GM12874 (cell line): Measurements from ENCODE around the gene NEGR1.

Experiments used
- TF ChIP-seq, protein P1 (sequence below): IDR thresholded peaks from 2 replicates; pipeline ENCODE4 v1.5.1; 2011; ENCODE audit warnings: low read depth, mild to moderate bottlenecking, control low read depth, low read length, moderate library complexity; ENCODE audit not compliant: insufficient read depth

The NEGR1 gene

GRCh38 chr1:71835442-71835813 lies 446.9 kb downstream of the NEGR1 start:
- TF ChIP-seq, protein P1, sequence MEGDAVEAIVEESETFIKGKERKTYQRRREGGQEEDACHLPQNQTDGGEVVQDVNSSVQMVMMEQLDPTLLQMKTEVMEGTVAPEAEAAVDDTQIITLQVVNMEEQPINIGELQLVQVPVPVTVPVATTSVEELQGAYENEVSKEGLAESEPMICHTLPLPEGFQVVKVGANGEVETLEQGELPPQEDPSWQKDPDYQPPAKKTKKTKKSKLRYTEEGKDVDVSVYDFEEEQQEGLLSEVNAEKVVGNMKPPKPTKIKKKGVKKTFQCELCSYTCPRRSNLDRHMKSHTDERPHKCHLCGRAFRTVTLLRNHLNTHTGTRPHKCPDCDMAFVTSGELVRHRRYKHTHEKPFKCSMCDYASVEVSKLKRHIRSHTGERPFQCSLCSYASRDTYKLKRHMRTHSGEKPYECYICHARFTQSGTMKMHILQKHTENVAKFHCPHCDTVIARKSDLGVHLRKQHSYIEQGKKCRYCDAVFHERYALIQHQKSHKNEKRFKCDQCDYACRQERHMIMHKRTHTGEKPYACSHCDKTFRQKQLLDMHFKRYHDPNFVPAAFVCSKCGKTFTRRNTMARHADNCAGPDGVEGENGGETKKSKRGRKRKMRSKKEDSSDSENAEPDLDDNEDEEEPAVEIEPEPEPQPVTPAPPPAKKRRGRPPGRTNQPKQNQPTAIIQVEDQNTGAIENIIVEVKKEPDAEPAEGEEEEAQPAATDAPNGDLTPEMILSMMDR, result no peak

GRCh38 chr1:71834601-71835441 lies 447.5 kb downstream of the NEGR1 start:
- TF ChIP-seq, protein P1, result no peak

- TF ChIP-seq, protein P1, result no peak
Observed at GRCh38 chr1:71831646-71832045, 450.7 kb downstream of the NEGR1 start.

- TF ChIP-seq, protein P1, result no peak
Observed at GRCh38 chr1:71829346-71829745, 453.0 kb downstream of the NEGR1 start.

DNA sequence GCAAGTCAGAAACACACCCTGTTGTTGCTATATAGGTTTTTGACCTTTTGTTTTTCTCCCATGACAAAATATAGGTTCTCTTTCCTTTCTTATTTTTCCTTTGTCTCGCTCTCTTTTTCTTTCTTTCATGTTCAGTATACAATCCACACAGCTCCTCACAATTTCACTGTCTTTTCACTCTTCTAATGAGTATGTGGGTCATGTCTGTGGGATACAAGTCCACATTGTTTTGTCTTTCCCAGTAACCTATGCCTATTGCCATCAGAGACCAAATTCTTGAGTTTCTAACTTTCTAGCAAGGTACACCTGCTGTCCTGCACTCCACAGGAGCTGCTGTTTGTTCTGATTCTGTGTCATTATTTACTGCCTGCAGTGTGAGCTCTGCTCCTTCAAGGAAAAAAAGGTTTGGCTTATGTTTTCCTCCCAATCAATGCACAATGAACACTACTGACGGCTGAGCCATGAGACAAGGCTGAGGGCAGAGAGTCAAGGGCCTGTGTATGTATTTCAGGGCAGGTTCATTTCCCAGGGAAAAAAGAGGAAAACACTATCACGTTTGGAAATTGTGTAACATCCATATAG lies 453.8 kb downstream of the NEGR1 start:
- TF ChIP-seq, protein P1, result no peak

DNA sequence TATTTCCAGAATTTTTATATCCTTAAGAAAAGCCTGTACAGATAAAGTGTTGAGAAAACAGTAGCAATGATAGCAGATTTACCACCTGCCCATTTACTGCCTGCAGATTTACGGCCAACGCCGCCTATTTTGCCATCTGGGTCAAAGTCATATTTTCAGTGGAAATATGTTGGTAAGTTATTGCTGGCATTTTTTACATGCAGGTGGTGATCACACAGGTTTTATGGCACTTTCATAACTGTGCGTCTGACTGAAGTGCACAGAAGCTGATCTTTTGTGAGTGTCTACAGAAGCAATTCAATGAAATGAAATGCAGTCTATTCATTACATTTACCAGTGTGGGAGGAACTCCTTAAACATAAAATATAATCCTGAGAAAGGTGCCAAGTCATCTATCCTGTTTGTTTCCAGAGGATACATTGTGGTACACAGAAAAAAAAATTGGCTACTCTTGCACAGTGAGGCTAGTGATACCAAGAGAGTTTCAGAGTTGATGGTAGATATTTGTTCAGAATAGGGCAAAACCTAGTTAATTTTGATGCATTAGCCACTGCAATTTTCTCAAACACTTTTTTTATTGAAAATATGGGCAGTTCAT lies 458.5 kb downstream of the NEGR1 start:
- TF ChIP-seq, protein P1, result no peak

GRCh38 chr1:71817028-71817427 lies 465.3 kb downstream of the NEGR1 start:
- TF ChIP-seq, protein P1, result no peak
